Measurements from ENCODE around the gene EXOC6B.

Gene EXOC6B

GRCh38 chr2:72825257-72826155 lies at the start of gene EXOC6B:
TSS of gene EXOC6B (minus strand) at chr2:72826033.
- peak; percentile 85 for DNase-seq (ENCODE audit: low spot score)

GRCh38 chr2:72871880-72872279 lies 46.0 kb upstream of the EXOC6B start:
- no peak for DNase-seq (ENCODE audit: low spot score)

GRCh38 chr2:72871060-72871459 lies 45.2 kb upstream of the EXOC6B start:
- DNase-seq (ENCODE audit: low spot score), result no peak

GRCh38 chr2:72864500-72864899 lies 38.7 kb upstream of the EXOC6B start:
- DNase-seq (ENCODE audit: low spot score), result no peak

GRCh38 chr2:72863046-72863445 lies 37.2 kb upstream of the EXOC6B start:
- DNase-seq (ENCODE audit: low spot score), result no peak

- peak; percentile 86 for DNase-seq (ENCODE audit: low spot score)
Observed at GRCh38 chr2:72862239-72862988, 36.6 kb upstream of the EXOC6B start.

- DNase-seq (ENCODE audit: low spot score), result peak; percentile 68
Observed at GRCh38 chr2:72859831-72860262, 34.0 kb upstream of the EXOC6B start.

GRCh38 chr2:72851333-72851732 lies 25.5 kb upstream of the EXOC6B start:
- no peak for DNase-seq (ENCODE audit: low spot score)

- no peak for DNase-seq (ENCODE audit: low spot score)
Observed at GRCh38 chr2:72849138-72849462, 23.3 kb upstream of the EXOC6B start.

- no peak for DNase-seq (ENCODE audit: low spot score)
Observed at GRCh38 chr2:72848436-72849137, 22.8 kb upstream of the EXOC6B start.

GRCh38 chr2:72847534-72848315 lies 21.9 kb upstream of the EXOC6B start:
- no peak for DNase-seq (ENCODE audit: low spot score)

- no peak for DNase-seq (ENCODE audit: low spot score)
Observed at GRCh38 chr2:72846171-72847095, 20.6 kb upstream of the EXOC6B start.

- DNase-seq (ENCODE audit: low spot score), result no peak
Observed at GRCh38 chr2:72843301-72843700, 17.5 kb upstream of the EXOC6B start.

- DNase-seq (ENCODE audit: low spot score), result no peak
Observed at GRCh38 chr2:72841462-72842125, 15.8 kb upstream of the EXOC6B start.

GRCh38 chr2:72840066-72840465 lies 14.2 kb upstream of the EXOC6B start:
- DNase-seq (ENCODE audit: low spot score), result no peak

GRCh38 chr2:72837171-72837570 lies 11.3 kb upstream of the EXOC6B start:
- no peak for DNase-seq (ENCODE audit: low spot score)

- no peak for DNase-seq (ENCODE audit: low spot score)
Observed at GRCh38 chr2:72835403-72835802, 9.6 kb upstream of the EXOC6B start.

- no peak for DNase-seq (ENCODE audit: low spot score)
Observed at GRCh38 chr2:72834596-72834995, 8.8 kb upstream of the EXOC6B start.

- DNase-seq (ENCODE audit: low spot score), result peak; percentile 21
Observed at GRCh38 chr2:72833084-72833714, 7.4 kb upstream of the EXOC6B start.

- DNase-seq (ENCODE audit: low spot score), result no peak
Observed at GRCh38 chr2:72830273-72830672, 4.4 kb upstream of the EXOC6B start.
